ENCODE results near the gene NANP. TPM values are rescaled to one million over a fixed set of nuclear protein-coding genes. Genes with fewer than 3 reads are reported as not detected.

Gene NANP
- total RNA-seq, 2 donors from 2014 or later: 3.1 to 3.3 TPM

- Histone ChIP-seq H3K36me3 (no peaks in the 10 kb centered on the region), H3K27ac (no peak overlapping the region), H3K4me1 (no peaks in the 10 kb centered on the region), H3K9me3 (no peaks in the 10 kb centered on the region), H3K9ac (ENCODE audit: low read depth in 2 of 2, low read length in 2 of 2) (no peak overlapping the region), H3K27me3 (no peaks in the 10 kb centered on the region), H3K4me3 (no peak overlapping the region)
- intact Hi-C loops (cut with DNase I): no loop called here
- TF ChIP-seq CTCF (IDR thresholded peaks at IDR 0.05): no peak
- DNase-seq: no peak
These were observed 52.6 kb downstream of the NANP start for GRCh38 chr20:25571240-25571639.

GRCh38 chr20:25570148-25570530 is 53.7 kb downstream of the NANP start:
- Histone ChIP-seq H3K9me3 (no peaks in the 10 kb centered on the region), H3K36me3 (no peaks in the 10 kb centered on the region), H3K27ac (no peak overlapping the region), H3K9ac (ENCODE audit: low read depth in 2 of 2, low read length in 2 of 2) (no peak overlapping the region), H3K4me3 (no peak overlapping the region), H3K4me1 (no peaks in the 10 kb centered on the region), H3K27me3 (no peaks in the 10 kb centered on the region)
- intact Hi-C loops (cut with DNase I): no loop called here
- no peak for DNase-seq
- no peak for TF ChIP-seq CTCF (IDR thresholded peaks at IDR 0.05)

GRCh38 chr20:25567286-25567685 is 56.5 kb downstream of the NANP start:
- no peak overlapping the region for H3K9ac ChIP-seq (ENCODE audit: low read depth in 2 of 2, low read length in 2 of 2)
- no peaks in the 10 kb centered on the region for H3K4me1 ChIP-seq
- no peaks in the 10 kb centered on the region for H3K27me3 ChIP-seq
- H3K4me3 ChIP-seq: no peak overlapping the region
- TF ChIP-seq CTCF (IDR thresholded peaks at IDR 0.05): no peak
- intact Hi-C loops (cut with DNase I): no loop called here
- H3K9me3 ChIP-seq: no peaks in the 10 kb centered on the region
- H3K27ac ChIP-seq: no peak overlapping the region
- H3K36me3 ChIP-seq: no peaks in the 10 kb centered on the region
- no peak for DNase-seq

GRCh38 chr20:25566821-25567220 is 57.0 kb downstream of the NANP start:
- no peaks in the 10 kb centered on the region for H3K9me3 ChIP-seq

GRCh38 chr20:25565578-25566157 is 58.1 kb downstream of the NANP start:
- Histone ChIP-seq H3K4me1 (no peaks in the 10 kb centered on the region), H3K4me3 (no peak overlapping the region), H3K36me3 (no peaks in the 10 kb centered on the region), H3K27ac (no peak overlapping the region), H3K27me3 (no peaks in the 10 kb centered on the region), H3K9ac (ENCODE audit: low read depth in 2 of 2, low read length in 2 of 2) (no peak overlapping the region), H3K9me3 (no peaks in the 10 kb centered on the region)
- no peak for TF ChIP-seq CTCF (IDR thresholded peaks at IDR 0.05)
- DNase-seq: no peak
- intact Hi-C loops (cut with DNase I): no loop called here

More at GRCh38 chr20:25566821-25567220, 57.0 kb downstream of the NANP start:
- H3K27ac ChIP-seq: no peak overlapping the region
- H3K36me3 ChIP-seq: no peaks in the 10 kb centered on the region
- H3K4me3 ChIP-seq: no peak overlapping the region
- intact Hi-C loops (cut with DNase I): no loop called here
- no peaks in the 10 kb centered on the region for H3K4me1 ChIP-seq
- H3K9ac ChIP-seq (ENCODE audit: low read depth in 2 of 2, low read length in 2 of 2): no peak overlapping the region
- H3K27me3 ChIP-seq: no peaks in the 10 kb centered on the region
- no peak for DNase-seq
- no peak for TF ChIP-seq CTCF (IDR thresholded peaks at IDR 0.05)

Measured in colonic mucosa (tissue), 4 donors.